Activated naive CD8-positive, alpha-beta T cell treated with anti-CD3 and anti-CD28 coated beads, Interleukin-2, amount 50 U/mL, for 16 hours (primary cell): ENCODE measurements around the gene RNF187.

Source experiments
- DNase-seq: peaks from one replicate; pipeline ENCODE4 v3.0.0-alpha.2; 2020; ENCODE audit warnings: low read depth, low spot score

RNF187 gene

DNA sequence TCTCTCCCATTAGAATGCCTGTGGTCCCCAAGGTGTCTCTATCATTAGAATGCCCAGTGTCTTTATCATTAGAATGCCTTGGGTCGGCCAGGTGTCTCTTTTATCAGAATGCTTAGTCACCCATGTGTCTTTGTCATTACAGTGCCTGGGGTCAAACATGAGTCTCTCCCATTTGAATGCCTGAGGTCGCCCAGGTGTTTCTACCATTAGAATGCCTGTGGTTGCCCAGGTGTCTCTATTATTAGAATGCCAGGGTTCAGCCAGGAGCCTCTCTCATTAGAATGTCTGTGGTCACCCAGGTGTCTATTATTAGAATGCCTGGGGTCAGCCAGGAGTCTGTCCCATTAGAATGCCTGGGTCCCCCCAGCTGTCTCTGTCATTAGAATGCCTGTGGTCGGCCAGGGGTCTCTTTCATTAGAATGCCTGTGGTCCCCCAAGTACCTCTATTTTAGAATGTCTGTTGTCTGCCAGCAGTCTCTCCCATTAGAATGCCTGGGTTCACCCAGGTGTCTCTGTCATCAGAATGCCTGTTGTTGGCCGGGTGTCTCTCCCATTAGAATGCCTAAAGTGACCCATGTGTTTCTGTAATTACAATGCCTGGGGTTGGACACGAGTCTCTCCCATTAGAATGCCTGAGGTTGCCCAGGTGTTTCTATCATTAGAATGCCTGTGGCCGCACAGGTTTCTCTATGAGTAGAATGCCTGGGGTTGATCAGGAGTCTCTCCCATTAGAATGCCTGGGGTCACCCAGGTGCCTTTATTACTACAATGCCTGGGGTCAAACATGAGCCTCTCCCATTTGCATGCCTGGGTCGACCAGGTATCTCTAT, 57.1 kb downstream of the RNF187 start:
- DNase-seq = no peak

DNA sequence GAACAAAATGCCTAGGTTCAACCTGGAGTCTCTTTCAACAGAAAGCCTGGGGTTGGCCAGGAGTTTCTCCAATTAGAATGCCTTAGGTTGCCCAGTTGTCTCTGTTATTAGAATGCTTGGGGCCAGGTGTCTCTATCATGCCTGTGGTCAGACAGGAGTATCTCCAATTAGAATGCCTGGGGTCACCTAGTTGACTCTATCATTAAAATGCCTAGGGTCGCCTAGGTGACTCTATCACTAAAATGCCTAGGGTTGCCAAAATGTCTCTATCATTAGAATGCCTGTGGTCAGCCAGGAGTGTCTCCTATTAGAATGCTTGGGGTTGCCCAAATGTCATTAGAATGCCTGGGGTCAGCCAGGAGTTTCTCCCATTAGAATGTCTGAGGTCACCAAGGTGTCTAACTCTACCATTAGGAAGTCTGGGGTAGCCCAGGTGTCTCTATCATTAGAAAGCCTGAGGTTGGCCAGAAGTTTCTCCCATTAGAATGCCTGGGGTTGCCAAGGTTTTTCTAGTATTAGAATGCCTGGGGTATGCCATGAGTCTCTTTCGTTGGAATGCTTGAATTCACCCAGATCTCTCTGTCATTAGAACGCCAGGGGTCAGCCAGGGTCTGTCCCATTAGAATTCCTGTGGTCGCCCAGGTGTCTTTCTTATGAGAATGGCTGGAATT, 57.9 kb downstream of the RNF187 start:
- DNase-seq = no peak
